GM12873 (cell line): ENCODE results near the gene XIRP2.

Source experiments
- TF ChIP-seq, protein P1 (sequence below): IDR thresholded peaks from 2 replicates; pipeline ENCODE4 v1.5.1; 2012; ENCODE audit warnings: low read depth, mild to moderate bottlenecking, moderate library complexity, low read length, control low read depth; ENCODE audit not compliant: insufficient read depth; ENCODE audit errors: missing control alignments

XIRP2 gene

DNA sequence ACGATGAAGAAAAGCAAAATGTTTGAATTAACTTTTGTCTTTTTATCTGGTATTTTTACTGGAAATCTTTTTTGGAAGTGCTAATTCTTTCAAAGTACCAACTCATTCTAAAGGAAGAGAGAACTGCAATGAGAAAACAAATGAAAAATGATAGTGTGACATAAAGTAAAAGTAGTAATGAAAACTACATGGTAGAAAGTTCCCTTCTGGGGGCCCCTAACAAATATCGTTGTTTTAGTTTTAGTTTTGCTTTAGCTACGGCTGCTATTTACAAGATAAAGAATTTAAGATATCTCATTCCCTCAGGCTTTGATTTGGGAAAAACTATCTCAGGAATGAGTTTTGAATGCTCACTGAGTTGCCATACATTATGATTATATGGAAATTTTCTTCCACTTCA lies 161.4 kb downstream of the XIRP2 start:
- TF ChIP-seq, protein P1, sequence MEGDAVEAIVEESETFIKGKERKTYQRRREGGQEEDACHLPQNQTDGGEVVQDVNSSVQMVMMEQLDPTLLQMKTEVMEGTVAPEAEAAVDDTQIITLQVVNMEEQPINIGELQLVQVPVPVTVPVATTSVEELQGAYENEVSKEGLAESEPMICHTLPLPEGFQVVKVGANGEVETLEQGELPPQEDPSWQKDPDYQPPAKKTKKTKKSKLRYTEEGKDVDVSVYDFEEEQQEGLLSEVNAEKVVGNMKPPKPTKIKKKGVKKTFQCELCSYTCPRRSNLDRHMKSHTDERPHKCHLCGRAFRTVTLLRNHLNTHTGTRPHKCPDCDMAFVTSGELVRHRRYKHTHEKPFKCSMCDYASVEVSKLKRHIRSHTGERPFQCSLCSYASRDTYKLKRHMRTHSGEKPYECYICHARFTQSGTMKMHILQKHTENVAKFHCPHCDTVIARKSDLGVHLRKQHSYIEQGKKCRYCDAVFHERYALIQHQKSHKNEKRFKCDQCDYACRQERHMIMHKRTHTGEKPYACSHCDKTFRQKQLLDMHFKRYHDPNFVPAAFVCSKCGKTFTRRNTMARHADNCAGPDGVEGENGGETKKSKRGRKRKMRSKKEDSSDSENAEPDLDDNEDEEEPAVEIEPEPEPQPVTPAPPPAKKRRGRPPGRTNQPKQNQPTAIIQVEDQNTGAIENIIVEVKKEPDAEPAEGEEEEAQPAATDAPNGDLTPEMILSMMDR, result no peak

DNA sequence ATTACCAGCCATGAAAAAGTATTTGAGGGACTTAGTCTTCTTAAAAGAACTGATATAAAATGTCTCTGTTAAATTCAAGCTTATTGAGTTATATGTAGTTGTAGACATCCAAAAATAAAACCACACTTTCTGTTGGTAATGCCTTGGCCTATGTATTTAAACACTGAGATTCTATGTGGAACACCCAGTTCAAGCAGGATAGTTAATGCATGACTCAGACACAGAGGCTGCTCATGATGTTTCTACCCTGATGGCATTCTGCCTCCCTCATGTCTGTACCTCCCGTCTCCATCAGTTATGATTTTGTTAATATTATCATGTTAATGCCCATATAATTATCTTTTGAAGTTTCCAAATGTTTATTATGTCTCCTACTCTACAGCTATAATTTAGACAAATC lies 164.5 kb downstream of the XIRP2 start:
- TF ChIP-seq, protein P1, result no peak

DNA sequence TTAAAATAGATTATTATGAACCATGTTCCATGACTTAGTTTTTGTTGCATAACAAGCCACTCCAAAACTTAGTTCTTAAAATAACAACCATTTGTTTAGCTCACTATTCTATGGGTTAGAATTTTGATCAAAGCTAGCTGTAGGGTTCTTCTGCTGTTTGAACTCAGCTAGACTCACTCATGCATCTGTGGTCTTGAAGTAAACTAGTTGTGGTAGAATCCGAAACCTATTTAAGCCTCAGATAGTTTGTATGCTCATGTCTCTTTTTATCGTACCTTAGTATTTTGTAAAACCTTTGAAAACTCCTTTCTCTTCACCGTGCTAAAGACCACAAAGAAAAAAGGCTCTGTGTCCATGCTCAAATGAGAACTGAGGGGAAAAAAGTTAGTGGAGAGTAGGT lies 166.6 kb downstream of the XIRP2 start:
- TF ChIP-seq, protein P1, result no peak

DNA sequence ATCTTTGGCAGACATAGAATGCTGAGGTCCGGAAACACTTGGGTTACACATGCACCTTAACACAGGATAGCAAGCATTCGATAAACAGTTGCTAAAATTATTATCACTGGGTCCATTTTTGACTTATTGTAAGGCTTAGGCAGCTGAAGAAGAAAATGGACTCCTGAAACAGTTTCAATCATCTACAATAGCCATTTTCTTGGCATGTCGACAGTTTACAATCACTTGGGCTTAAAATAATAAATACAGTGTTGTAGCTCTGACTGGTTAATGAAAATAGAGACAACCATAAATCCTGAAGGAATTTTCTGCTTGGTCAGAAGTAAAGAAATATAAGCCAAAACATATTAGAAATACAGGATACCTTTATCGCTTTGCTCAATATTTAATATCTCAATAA lies 169.2 kb downstream of the XIRP2 start:
- TF ChIP-seq, protein P1, result no peak

DNA sequence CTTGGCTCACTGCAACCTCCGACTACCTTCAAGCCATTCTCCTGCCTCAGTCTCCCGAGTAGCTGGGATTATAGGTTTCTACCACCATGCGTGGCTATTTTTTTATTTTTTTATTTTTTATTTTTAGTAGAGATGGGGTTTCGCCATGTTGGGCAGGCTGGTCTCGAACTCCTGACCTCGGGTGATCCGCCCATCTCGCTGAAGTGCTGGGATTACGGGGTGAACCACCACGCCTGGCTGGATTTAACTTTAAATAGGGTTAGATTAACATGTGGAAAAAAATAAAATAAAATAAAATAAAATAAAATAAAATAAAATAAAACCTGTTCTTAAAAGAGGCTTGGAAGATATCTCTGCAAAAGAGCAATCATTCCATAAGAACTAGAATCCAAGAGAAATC lies 170.9 kb downstream of the XIRP2 start:
- TF ChIP-seq, protein P1, result no peak

DNA sequence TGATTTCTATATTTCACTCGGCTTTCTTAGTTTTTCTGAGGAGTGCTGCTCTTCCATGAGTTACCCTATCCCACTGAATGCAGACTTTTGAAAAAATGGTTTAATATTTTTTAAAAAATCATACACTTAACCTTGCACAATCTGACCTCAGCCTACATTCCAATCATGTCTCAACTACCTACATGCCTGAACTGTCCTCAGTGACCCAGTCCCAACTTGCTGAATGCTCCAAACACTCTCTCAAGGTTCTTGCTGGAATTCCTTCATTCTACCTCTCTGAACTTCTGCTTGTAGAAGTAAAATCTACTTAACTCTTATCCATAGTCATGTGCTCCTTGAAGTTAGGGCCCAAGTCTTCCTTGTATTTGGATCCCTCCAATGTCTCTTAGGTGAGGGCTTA lies 181.6 kb downstream of the XIRP2 start:
- TF ChIP-seq, protein P1, result no peak

DNA sequence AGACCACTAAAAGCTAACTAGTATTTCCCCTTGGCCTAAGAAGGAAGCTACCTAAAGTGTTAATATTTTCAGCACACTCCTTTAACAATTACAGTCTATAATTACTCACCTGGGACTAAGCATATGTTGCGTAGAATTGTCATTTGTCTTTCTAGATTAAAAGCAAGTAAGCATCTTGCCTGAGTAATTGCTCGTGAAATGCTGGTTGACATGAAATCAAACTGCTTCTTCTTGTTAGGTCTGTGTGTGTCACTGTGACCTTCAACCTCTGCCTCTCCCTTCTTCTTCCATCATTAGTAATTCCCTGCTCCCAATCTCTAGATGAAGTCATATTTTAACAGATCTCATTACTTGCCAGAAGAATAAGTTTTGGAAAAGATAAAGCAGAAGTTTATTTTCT lies 212.2 kb downstream of the XIRP2 start:
- TF ChIP-seq, protein P1, result no peak
